Caki2 (cell line): ENCODE results near the gene ST6GALNAC6. TPM values are rescaled to one million over a fixed set of nuclear protein-coding genes. Genes with fewer than 3 reads are reported as not detected.

ENCODE experiments used
- total RNA-seq: library from RNA; depleted of rRNA; stranded (reverse); fragments of >200 nt; shearing (Covaris generic); gene quantifications from 2 replicates; pipeline ENCODE4 v1.2.3, GENCODE V29; 2014; ENCODE audit warnings: low replicate concordance; rRNA removed

The ST6GALNAC6 gene
- total RNA-seq, 1 experiment from 2014 or later, result 22.8 TPM

Other genes with a start within 250 kb of the ST6GALNAC6 start
- not detected in 2 replicates for gene CFAP157, start 192.6 kb downstream of the ST6GALNAC6 start, total RNA-seq
- 15.6 and 58.3 TPM in 2 replicates for gene PTRH1, start 183.9 kb downstream of the ST6GALNAC6 start, total RNA-seq
- gene TTC16, start 183.5 kb downstream of the ST6GALNAC6 start, total RNA-seq, result 0.67 TPM in 1 of 2 replicates, not detected in the other
- gene TOR2A, start 164.3 kb downstream of the ST6GALNAC6 start, total RNA-seq, result 2.3 and 2.6 TPM in 2 replicates
- not detected in 2 replicates for gene SH2D3C, start 120.9 kb downstream of the ST6GALNAC6 start, total RNA-seq
- 38.3 and 51.9 TPM in 2 replicates for gene CDK9, start 113.6 kb downstream of the ST6GALNAC6 start, total RNA-seq
- 76.5 and 99.2 TPM in 2 replicates for gene FPGS, start 96.7 kb downstream of the ST6GALNAC6 start, total RNA-seq
- 2.1 and 5.2 TPM in 2 replicates for gene ENG, start 44.9 kb downstream of the ST6GALNAC6 start, total RNA-seq
- 32.4 and 51.2 TPM in 2 replicates for gene AK1, start 21.9 kb downstream of the ST6GALNAC6 start, total RNA-seq
- 18.1 and 22.2 TPM in 2 replicates for gene ST6GALNAC4, start 17.4 kb upstream of the ST6GALNAC6 start, total RNA-seq
- 6.2 and 9.2 TPM in 2 replicates for gene PIP5KL1, start 31.2 kb upstream of the ST6GALNAC6 start, total RNA-seq
- gene DPM2, start 38.3 kb upstream of the ST6GALNAC6 start, total RNA-seq, result 46.9 and 54.5 TPM in 2 replicates
- 93.4 and 140 TPM in 2 replicates for gene EEIG1, start 81.4 kb upstream of the ST6GALNAC6 start, total RNA-seq
- 12.3 and 24.5 TPM in 2 replicates for gene NAIF1, start 167.7 kb upstream of the ST6GALNAC6 start, total RNA-seq
- gene SLC25A25, start 168.6 kb upstream of the ST6GALNAC6 start, total RNA-seq, result 5.0 and 14.5 TPM in 2 replicates
- 93.5 and 114 TPM in 2 replicates for gene PTGES2, start 228.1 kb upstream of the ST6GALNAC6 start, total RNA-seq
- gene LCN2, start 249.8 kb upstream of the ST6GALNAC6 start, total RNA-seq, result 2.2 TPM in 1 of 2 replicates, not detected in the other